Measurements from ENCODE around the gene STING1. TPM values are rescaled to one million over a fixed set of nuclear protein-coding genes. Genes with fewer than 3 reads are reported as not detected.
"Not testable (repeated sequence)": the region's sequence is repeated elsewhere in the genome, so short reads cannot be mapped to it uniquely, and the experiment has no call there.

STING1 gene
- total and polyA plus RNA-seq, 2 donors (not counting 1 experiment from before 2014, with no cell fraction given): 70.2 to 78.4 TPM

DNA sequence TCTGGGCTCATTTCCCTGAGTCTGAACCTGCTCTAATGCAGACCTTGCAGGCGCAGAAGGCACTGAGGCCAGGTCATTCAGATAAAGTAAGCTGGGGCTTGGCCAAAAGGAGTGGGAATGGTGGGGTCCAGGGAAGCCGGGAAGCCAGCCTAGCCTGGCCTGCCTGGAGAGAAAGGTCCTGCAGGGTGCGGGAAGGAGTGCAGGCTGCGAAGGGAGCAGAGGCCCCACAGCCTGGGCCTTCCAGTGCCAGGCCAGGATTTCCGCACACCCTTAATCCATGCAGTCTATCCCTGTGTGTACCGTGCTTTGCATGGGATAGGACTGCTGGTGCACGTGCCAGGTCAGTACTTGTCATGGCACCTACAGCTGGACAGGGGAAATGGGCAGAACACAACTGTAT lies 3.6 kb upstream of the STING1 start:
- H2AFZ ChIP-seq (ENCODE audit: low read length): no peak overlapping the region
- no peak overlapping the region for H3K4me2 ChIP-seq (ENCODE audit: extremely low read depth, insufficient read depth, low read length)
- DNase-seq (ENCODE audit: low read depth in 2 of 2): no peak
- no peaks in the 10 kb centered on the region for H3K9me3 ChIP-seq (ENCODE audit: control insufficient read depth, insufficient read depth, low read depth, low read length)
- no peaks in the 10 kb centered on the region for H4K20me1 ChIP-seq (ENCODE audit: control insufficient read depth, extremely low read depth, insufficient read depth, low read length)
- TF ChIP-seq, protein P1, sequence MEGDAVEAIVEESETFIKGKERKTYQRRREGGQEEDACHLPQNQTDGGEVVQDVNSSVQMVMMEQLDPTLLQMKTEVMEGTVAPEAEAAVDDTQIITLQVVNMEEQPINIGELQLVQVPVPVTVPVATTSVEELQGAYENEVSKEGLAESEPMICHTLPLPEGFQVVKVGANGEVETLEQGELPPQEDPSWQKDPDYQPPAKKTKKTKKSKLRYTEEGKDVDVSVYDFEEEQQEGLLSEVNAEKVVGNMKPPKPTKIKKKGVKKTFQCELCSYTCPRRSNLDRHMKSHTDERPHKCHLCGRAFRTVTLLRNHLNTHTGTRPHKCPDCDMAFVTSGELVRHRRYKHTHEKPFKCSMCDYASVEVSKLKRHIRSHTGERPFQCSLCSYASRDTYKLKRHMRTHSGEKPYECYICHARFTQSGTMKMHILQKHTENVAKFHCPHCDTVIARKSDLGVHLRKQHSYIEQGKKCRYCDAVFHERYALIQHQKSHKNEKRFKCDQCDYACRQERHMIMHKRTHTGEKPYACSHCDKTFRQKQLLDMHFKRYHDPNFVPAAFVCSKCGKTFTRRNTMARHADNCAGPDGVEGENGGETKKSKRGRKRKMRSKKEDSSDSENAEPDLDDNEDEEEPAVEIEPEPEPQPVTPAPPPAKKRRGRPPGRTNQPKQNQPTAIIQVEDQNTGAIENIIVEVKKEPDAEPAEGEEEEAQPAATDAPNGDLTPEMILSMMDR (conservative IDR thresholded peaks at IDR 0.05 in 1 of 2, IDR thresholded peaks at IDR 0.05 in 1 of 2; ENCODE audit: low read depth in 1 of 2, low read length in 2 of 2): no peak
- TF ChIP-seq EZH2 (IDR thresholded peaks at IDR 0.05; ENCODE audit: low read length, missing control alignments): no peak
- H3K4me3 ChIP-seq (replicated peaks in 1 of 4; ENCODE audit: control extremely low read depth in 1 of 4, insufficient read depth in 1 of 4, low read depth in 3 of 4, low read length in 4 of 4): no peak overlapping the region
- no peak overlapping the region for H3K9ac ChIP-seq (ENCODE audit: insufficient read depth, low read length)
- no peaks in the 10 kb centered on the region for H3K36me3 ChIP-seq (ENCODE audit: control insufficient read depth, insufficient read depth, low read length)
- peaks cover 7% of the 10 kb centered on the region for H3K79me2 ChIP-seq (ENCODE audit: control insufficient read depth, insufficient read depth, low read length)
- H3K27me3 ChIP-seq (ENCODE audit: control insufficient read depth, insufficient read depth, low read length): no peaks in the 10 kb centered on the region
- peaks cover 8% of the 10 kb centered on the region for H3K4me1 ChIP-seq (ENCODE audit: control insufficient read depth, extremely low read depth, insufficient read depth, low read length)
- H3K27ac ChIP-seq (ENCODE audit: insufficient read depth, low read length): no peak overlapping the region

DNA sequence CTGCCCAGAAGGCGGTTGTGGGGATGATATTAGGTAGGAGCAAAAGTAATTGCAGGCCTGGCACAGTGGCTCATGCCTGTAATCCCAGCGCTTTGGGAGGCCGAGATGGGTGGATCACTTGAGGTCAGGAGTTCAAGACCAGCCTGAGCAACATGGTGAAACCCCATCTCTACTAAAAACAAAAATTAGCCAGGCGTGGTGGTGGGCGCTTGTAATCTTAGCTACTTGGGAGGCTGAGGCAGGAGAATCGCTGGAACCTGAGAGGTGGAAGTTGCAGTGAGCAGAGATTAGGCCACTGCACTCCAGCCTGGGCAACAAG lies 291 bp upstream of the STING1 start:
- peaks cover 14% of the 10 kb centered on the region for H3K79me2 ChIP-seq (ENCODE audit: control insufficient read depth, insufficient read depth, low read length)
- not testable (repeated sequence) for H3K36me3 ChIP-seq (ENCODE audit: control insufficient read depth, insufficient read depth, low read length); H3K27me3 ChIP-seq (ENCODE audit: control insufficient read depth, insufficient read depth, low read length); H3K4me1 ChIP-seq (ENCODE audit: control insufficient read depth, extremely low read depth, insufficient read depth, low read length); DNase-seq (ENCODE audit: low read depth in 2 of 2); H4K20me1 ChIP-seq (ENCODE audit: control insufficient read depth, extremely low read depth, insufficient read depth, low read length); H3K9me3 ChIP-seq (ENCODE audit: control insufficient read depth, insufficient read depth, low read depth, low read length)
- H3K27ac ChIP-seq (ENCODE audit: insufficient read depth, low read length): peak overlapping the region; percentile 99
- peak overlapping the region; percentile 98 for H3K4me2 ChIP-seq (ENCODE audit: extremely low read depth, insufficient read depth, low read length)
- H3K9ac ChIP-seq (ENCODE audit: insufficient read depth, low read length): peak overlapping the region; percentile 80
- H3K4me3 ChIP-seq (replicated peaks in 1 of 4; ENCODE audit: control extremely low read depth in 1 of 4, insufficient read depth in 1 of 4, low read depth in 3 of 4, low read length in 4 of 4): peak overlapping the region in 2 of 4 experiments; percentile 63 to 82
- peak overlapping the region; percentile 73 for H2AFZ ChIP-seq (ENCODE audit: low read length)

DNA sequence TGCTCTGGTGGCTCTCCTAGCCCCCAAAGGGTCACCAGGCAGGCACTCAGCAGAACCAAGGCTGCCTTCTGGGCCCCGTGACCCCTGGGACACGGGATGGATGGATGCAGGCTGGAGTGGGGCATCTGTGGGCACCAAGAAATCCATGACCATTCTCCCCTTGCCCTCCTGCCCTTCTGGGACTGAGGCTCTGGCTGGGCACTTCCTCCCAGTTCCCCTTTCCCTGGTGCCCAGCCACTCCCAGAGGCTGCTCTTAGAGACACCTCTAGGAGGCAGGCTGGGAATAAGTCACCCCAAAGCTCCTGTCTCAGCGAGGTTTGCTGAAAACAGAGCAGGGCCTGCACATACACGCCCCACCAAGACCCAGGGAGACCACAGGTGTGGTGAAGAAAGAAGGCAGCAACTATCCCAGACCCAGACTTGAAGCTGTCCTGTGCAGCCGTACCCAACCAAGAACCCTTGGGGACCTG lies 943 bp downstream of the STING1 start:
- H3K4me1 ChIP-seq (ENCODE audit: control insufficient read depth, extremely low read depth, insufficient read depth, low read length): peaks cover 8% of the 10 kb centered on the region
- H3K27me3 ChIP-seq (ENCODE audit: control insufficient read depth, insufficient read depth, low read length): no peaks in the 10 kb centered on the region
- TF ChIP-seq EZH2 (IDR thresholded peaks at IDR 0.05; ENCODE audit: low read length, missing control alignments): no peak
- TF ChIP-seq, protein P1 (conservative IDR thresholded peaks at IDR 0.05 in 1 of 2, IDR thresholded peaks at IDR 0.05 in 1 of 2; ENCODE audit: low read depth in 1 of 2, low read length in 2 of 2): peak; percentile 28 to 32
- peaks cover 14% of the 10 kb centered on the region for H3K79me2 ChIP-seq (ENCODE audit: control insufficient read depth, insufficient read depth, low read length)
- peak overlapping the region; percentile 80 for H3K9ac ChIP-seq (ENCODE audit: insufficient read depth, low read length)
- no peaks in the 10 kb centered on the region for H4K20me1 ChIP-seq (ENCODE audit: control insufficient read depth, extremely low read depth, insufficient read depth, low read length)
- H3K36me3 ChIP-seq (ENCODE audit: control insufficient read depth, insufficient read depth, low read length): peaks cover 6% of the 10 kb centered on the region
- peak in 1 of 2 donors; percentile 49 for DNase-seq (ENCODE audit: low read depth in 2 of 2)
- peak overlapping the region; percentile 99 for H3K27ac ChIP-seq (ENCODE audit: insufficient read depth, low read length)
- H2AFZ ChIP-seq (ENCODE audit: low read length): no peak overlapping the region
- H3K9me3 ChIP-seq (ENCODE audit: control insufficient read depth, insufficient read depth, low read depth, low read length): no peaks in the 10 kb centered on the region
- peak overlapping the region; percentile 63 to 82 (median 73) for H3K4me3 ChIP-seq (replicated peaks in 1 of 4; ENCODE audit: control extremely low read depth in 1 of 4, insufficient read depth in 1 of 4, low read depth in 3 of 4, low read length in 4 of 4)
- peak overlapping the region; percentile 98 for H3K4me2 ChIP-seq (ENCODE audit: extremely low read depth, insufficient read depth, low read length)

Data from fibroblast of lung (primary cell).